ENCODE data around the gene CD96. TPM values are rescaled to one million over a fixed set of nuclear protein-coding genes. Genes with fewer than 3 reads are reported as not detected.

Gene CD96
- total RNA-seq, 1 experiment from 2014 or later, result not detected

- H3K9ac ChIP-seq (ENCODE audit: extremely low read depth, insufficient read length, low read length), result no peak overlapping the region
- Mint-ChIP-seq H3K4me1 (no peaks in the 10 kb centered on the region), H3K4me3 (no peak overlapping the region), H3K9me3 (no peaks in the 10 kb centered on the region), H3K36me3 (ENCODE audit: insufficient read depth in 1 of 3, low read depth in 3 of 3) (no peaks in the 10 kb centered on the region), H3K27ac (no peak overlapping the region), H3K27me3 (ENCODE audit: low read depth) (no peaks in the 10 kb centered on the region)
- H3T11ph ChIP-seq (ENCODE audit: low read length), result no peak overlapping the region
- no peaks in the 10 kb centered on the region for H3K27me3 ChIP-seq (ENCODE audit: insufficient read depth, low read length)
- no peak overlapping the region for H3K18ac ChIP-seq (ENCODE audit: insufficient read length, low read depth, low read length)
- H3K79me1 ChIP-seq (ENCODE audit: insufficient read depth, low read depth, low read length, poor library complexity, severe bottlenecking), result no peaks in the 10 kb centered on the region
- H4K91ac ChIP-seq (ENCODE audit: insufficient read length, low read depth, low read length), result no peak overlapping the region
- H3K9me3 ChIP-seq (ENCODE audit: control insufficient read depth, low read depth, low read length), result no peaks in the 10 kb centered on the region
- H3K23ac ChIP-seq (ENCODE audit: insufficient read length, low read depth, low read length), result no peak overlapping the region
- no peak overlapping the region for H3K14ac ChIP-seq (ENCODE audit: insufficient read depth, low read length)
- H2BK15ac ChIP-seq (ENCODE audit: low read depth, low read length), result no peak overlapping the region
- no peak overlapping the region for H2BK120ac ChIP-seq (ENCODE audit: low read depth, low read length, poor library complexity, severe bottlenecking)
- no peak overlapping the region for H2AFZ ChIP-seq (ENCODE audit: low read length)
- TF ChIP-seq CTCF (conservative IDR thresholded peaks at IDR 0.05), result no peak
- no peak overlapping the region for H4K8ac ChIP-seq (replicated peaks; ENCODE audit: insufficient read length, low read depth, low read length)
- no peak overlapping the region for H3K56ac ChIP-seq (ENCODE audit: insufficient read length, low read depth, low read length)
- WGBS (ENCODE audit: extremely low coverage, insufficient read length, low lambda C conversion rate), result no CpG with 5 or more reads among the region's 2 CpGs
- no peak overlapping the region for H2BK5ac ChIP-seq (ENCODE audit: insufficient read length, low read length)
- no peaks in the 10 kb centered on the region for H3K4me1 ChIP-seq (ENCODE audit: insufficient read depth, low read length)
- no peaks in the 10 kb centered on the region for H3K23me2 ChIP-seq (ENCODE audit: insufficient read length, low read depth, low read length, poor library complexity, severe bottlenecking)
- H4K20me1 ChIP-seq (ENCODE audit: control insufficient read depth, insufficient read depth, insufficient read length), result no peaks in the 10 kb centered on the region
- H2BK20ac ChIP-seq (ENCODE audit: low read depth, low read length, poor library complexity, severe bottlenecking), result no peak overlapping the region
- DNase-seq, result no peak
- no peak overlapping the region for H3K4ac ChIP-seq (ENCODE audit: low read depth, low read length)
- no peak overlapping the region for H4K5ac ChIP-seq (ENCODE audit: insufficient read length, low read depth, low read length)
- H2BK12ac ChIP-seq (ENCODE audit: insufficient read length, low read depth, low read length), result no peak overlapping the region
- no peak overlapping the region for H2AK5ac ChIP-seq (ENCODE audit: insufficient read length, low read length)
- no peak overlapping the region for H3K27ac ChIP-seq (ENCODE audit: insufficient read length, low read depth, low read length)
- no peaks in the 10 kb centered on the region for H3K79me2 ChIP-seq (ENCODE audit: insufficient read depth, low read length)
- H3K4me2 ChIP-seq (ENCODE audit: insufficient read depth, insufficient read length, low read length), result no peak overlapping the region
Observed at GRCh38 chr3:111568355-111568754, 26.4 kb downstream of the CD96 start.
